GM12801 (cell line): ENCODE measurements around the gene ATRNL1.

Experiments
- TF ChIP-seq, protein P1 (sequence below): IDR thresholded peaks from one replicate; pipeline ENCODE4 v1.5.1; 2011; ENCODE audit warnings: control low read depth; ENCODE audit not compliant: insufficient read length; ENCODE audit errors: extremely low read depth

ATRNL1 gene

GRCh38 chr10:115063701-115064658 lies 29.2 kb upstream of the ATRNL1 start:
- TF ChIP-seq, protein P1, sequence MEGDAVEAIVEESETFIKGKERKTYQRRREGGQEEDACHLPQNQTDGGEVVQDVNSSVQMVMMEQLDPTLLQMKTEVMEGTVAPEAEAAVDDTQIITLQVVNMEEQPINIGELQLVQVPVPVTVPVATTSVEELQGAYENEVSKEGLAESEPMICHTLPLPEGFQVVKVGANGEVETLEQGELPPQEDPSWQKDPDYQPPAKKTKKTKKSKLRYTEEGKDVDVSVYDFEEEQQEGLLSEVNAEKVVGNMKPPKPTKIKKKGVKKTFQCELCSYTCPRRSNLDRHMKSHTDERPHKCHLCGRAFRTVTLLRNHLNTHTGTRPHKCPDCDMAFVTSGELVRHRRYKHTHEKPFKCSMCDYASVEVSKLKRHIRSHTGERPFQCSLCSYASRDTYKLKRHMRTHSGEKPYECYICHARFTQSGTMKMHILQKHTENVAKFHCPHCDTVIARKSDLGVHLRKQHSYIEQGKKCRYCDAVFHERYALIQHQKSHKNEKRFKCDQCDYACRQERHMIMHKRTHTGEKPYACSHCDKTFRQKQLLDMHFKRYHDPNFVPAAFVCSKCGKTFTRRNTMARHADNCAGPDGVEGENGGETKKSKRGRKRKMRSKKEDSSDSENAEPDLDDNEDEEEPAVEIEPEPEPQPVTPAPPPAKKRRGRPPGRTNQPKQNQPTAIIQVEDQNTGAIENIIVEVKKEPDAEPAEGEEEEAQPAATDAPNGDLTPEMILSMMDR: no peak

DNA sequence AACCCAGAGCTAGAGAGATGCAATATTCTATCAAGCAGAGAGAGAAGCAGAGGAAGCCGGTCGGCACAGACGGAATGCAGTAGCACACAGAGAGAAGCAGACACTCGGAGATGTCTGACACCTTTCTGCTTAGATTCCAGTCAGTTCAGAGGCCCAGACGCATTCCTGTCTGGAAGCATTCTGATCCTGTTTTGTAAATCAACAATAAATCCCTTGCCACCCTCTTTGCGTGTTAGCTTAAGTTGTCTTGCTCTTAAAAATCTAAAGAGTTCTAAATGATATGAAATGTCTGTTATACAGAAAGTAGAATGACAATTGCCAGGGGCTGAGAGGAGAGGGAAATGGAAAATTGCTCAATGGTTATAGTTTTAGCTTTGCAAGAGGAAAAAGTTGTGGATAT lies 27.4 kb upstream of the ATRNL1 start:
- TF ChIP-seq, protein P1: no peak

DNA sequence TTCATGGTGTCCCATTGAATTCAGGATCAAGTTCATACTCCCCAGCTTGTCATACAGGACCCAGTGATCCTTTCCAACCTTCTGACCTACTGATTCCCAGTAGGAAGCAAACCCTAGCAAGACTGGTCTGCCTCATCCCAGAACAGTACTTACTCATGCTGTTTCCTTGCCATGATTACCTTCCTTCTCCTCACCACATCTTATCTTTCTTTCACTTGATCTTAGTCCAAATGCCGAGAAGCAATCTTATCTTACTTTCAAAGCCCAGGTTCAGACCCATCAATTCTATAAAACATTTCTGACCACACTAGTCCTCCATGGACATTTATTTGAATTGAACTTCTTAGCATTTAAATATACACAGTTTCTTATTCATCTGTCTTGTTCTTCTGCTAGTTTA lies 26.6 kb upstream of the ATRNL1 start:
- TF ChIP-seq, protein P1: no peak

GRCh38 chr10:115073796-115074195 lies 19.4 kb upstream of the ATRNL1 start:
- TF ChIP-seq, protein P1: no peak

DNA sequence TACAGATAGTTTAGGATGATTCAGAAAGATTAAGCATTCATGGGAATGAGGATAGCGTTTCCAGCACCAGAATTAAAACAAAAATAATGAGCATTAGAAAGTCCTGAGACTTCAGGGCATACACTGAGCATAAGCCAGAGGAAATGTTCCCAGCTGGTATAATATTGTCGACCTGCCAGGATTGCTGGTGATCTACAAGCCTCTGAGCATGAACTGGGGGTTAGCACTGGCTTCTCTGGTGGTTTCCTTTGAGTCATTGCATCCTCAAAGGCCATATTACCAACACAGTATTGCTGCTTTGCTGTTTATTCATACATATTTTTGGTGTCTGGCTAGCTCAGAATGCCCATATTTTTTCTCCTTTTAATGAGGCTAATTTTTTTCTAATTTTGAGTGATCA lies 10.7 kb upstream of the ATRNL1 start:
- TF ChIP-seq, protein P1: no peak

DNA sequence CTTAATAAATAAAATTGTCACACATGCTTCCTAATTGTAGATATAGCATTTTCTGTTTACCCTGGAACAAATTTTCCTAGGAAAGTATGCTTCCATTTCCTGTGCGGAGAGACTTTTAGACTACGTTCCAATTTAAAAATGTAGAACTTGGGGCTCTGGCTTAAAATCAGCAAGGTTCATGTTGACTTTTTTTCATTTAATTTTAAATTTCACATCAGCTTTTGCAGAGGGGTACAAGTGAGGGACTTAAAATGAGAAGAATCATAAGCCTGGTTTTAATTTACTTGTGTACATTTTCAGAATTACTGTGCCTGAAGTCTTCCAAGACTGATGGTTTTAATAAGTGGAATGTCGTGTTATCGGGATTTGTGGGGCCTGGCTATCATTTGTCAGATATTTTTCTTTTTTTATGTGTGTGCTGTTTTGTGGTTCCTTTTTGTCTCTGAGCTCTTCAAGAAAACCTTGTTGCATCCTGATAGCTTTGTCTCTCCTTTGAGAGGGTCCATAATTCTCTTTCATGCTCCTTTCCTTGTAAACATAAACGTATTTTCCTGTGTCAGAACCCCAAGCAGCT lies 8.8 kb upstream of the ATRNL1 start:
- TF ChIP-seq, protein P1: no peak

GRCh38 chr10:115091161-115091560 lies 2.0 kb upstream of the ATRNL1 start:
- TF ChIP-seq, protein P1: no peak
